HG03457 (cell line): ENCODE measurements around the gene PDZD2.
A peak's percentile ranks its signal among the peaks of the same experiment; 100 is the strongest.
"Not testable (repeated sequence)": the region's sequence is repeated elsewhere in the genome, so short reads cannot be mapped to it uniquely, and the experiment has no call there.

Experiments
- ATAC-seq: cut with Tn5 transposase; IDR thresholded peaks from one replicate; pipeline ENCODE4 v1.9.1; 2021; ENCODE audit warnings: moderate number of reproducible peaks; ENCODE audit not compliant: unreplicated experiment

Gene PDZD2

GRCh38 chr5:31963358-31964006 lies 324.6 kb downstream of the PDZD2 start:
- no peak for ATAC-seq

DNA sequence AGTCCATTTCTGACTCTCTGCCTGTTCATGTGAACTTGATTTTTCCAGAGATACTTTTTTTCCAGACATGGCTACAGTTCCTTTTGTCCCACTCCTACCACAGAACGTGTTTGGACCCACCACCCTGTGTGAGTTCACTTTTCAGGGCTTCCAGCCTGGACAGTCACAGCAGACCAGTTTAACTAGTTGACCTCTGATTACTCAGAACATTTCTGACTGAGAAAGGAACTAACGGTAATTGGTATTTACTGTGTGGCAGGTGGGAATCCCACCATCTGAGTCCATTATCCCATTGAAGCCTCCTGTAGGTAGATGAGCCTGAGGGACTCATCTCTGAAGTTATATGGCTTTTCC lies 325.1 kb downstream of the PDZD2 start:
- ATAC-seq: no peak

- no peak for ATAC-seq
Observed at GRCh38 chr5:31965227-31965626, 326.3 kb downstream of the PDZD2 start.

- ATAC-seq: no peak
Observed at GRCh38 chr5:31966936-31967335, 328.0 kb downstream of the PDZD2 start.

GRCh38 chr5:31967461-31967860 lies 328.5 kb downstream of the PDZD2 start:
- ATAC-seq: no peak

DNA sequence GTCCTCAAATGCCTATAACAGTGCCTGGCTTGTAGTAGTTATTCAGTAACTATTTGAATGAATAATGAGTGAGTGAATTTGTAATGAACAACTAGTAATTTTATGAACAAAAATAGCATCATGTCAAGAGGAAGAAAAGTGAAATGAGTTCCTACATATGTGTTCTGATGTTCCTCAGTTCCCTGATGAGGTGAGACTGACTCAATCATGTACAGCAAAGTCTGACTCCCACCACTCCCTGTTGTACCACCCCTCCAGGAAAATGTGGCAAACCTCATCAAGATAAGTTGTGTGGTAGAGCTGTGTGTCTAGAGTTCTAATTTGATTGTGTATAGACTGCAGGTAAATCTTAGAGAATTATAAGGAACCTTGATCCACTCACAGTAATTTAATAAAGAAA lies 333.6 kb downstream of the PDZD2 start:
- no peak for ATAC-seq

GRCh38 chr5:31975189-31975612 lies 336.3 kb downstream of the PDZD2 start:
- ATAC-seq: not testable (repeated sequence)

- ATAC-seq: no peak
Observed at GRCh38 chr5:31976169-31976568, 337.2 kb downstream of the PDZD2 start.

GRCh38 chr5:31981361-31981945 lies 342.5 kb downstream of the PDZD2 start:
- no peak for ATAC-seq

DNA sequence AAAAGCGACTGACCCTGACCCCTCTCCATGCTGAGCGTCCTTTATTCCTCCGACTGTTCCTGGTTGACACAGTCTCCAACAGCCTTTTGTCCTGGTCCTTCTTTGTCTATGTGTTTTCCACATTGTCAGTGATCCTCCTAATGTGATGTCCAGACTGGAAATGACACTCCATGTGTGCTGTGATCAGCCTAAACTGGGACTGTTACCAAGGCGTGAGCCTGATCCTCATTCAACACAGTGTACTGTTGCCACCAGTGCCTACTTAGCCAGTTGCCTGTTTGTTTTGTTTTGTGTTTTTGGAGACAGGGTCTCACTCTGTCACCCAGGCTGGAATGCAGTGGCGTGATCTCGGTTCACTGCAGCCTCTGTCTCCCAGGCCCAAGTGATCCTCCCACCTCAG lies 343.1 kb downstream of the PDZD2 start:
- ATAC-seq: no peak

DNA sequence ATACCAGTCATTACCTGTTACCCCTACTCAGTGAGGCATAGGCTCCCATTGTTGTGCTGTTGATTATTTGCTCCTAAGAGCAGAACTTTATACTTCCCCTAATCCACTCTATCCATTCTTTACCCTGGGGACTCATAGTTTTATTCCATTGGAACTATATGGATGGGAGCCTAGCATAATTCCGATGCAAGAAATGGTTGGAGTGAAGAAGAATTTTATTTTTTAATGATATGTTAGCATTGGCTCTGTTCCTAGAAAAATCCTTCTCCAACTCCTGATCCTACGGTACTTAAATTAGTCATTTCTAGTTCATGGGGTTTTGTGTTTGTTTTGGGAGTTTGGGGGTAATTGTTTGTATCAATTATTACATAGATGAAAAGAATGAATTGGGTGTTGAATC lies 343.7 kb downstream of the PDZD2 start:
- no peak for ATAC-seq

- ATAC-seq: no peak
Observed at GRCh38 chr5:31983851-31984250, 344.9 kb downstream of the PDZD2 start.

DNA sequence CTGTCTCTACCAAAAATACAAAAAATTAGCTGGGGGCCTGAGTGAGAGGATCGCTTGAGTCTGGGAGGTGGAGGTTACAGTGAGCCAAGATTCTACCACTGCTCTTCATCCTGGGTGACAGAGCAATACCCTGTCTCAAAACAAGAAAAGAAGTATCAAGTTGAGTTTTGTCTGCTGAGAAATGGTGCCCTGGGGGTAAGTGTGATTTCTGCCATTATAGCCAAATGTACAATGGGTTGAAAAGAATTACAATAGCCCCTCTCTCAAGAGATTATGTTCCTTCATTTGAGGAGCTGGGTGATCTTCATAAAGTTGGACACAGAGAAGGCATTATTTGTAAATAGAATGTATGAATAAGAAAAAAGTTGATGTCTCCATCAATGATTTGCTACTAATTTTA lies 345.8 kb downstream of the PDZD2 start:
- no peak for ATAC-seq

- no peak for ATAC-seq
Observed at GRCh38 chr5:31986101-31986500, 347.2 kb downstream of the PDZD2 start.

DNA sequence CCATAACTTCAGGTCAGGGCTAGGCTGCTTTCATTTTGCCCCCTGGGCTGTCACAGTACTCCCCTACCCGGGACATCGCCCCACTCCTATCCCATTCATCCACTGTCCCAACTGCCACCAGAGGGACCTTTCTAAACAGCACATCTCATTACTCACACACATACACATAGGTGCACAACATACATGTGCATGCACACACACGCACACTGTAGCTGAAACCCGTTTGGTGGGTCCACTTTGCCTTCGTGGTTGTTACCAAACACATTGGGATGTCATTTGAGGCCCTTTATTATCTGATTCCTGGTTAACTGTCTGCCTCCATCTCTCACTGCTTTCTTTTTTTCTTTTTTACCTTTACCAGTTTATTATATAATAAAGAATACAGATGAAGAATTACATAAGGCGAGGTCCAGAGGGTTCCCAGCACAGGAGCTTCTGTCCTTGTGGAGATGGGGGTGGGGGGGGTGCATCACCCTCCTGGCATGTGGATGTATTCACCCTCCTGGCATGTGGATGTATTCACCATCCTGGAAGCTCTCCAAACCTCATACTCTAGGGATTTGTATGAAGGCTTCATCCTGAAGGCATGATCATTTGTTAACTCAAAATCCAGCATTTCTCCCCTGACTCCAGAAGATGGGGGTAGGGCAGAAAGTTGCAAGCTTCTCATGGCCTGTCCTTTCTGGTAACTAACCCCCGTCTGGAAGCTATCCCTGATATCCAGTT lies 349.2 kb downstream of the PDZD2 start:
- no peak for ATAC-seq

DNA sequence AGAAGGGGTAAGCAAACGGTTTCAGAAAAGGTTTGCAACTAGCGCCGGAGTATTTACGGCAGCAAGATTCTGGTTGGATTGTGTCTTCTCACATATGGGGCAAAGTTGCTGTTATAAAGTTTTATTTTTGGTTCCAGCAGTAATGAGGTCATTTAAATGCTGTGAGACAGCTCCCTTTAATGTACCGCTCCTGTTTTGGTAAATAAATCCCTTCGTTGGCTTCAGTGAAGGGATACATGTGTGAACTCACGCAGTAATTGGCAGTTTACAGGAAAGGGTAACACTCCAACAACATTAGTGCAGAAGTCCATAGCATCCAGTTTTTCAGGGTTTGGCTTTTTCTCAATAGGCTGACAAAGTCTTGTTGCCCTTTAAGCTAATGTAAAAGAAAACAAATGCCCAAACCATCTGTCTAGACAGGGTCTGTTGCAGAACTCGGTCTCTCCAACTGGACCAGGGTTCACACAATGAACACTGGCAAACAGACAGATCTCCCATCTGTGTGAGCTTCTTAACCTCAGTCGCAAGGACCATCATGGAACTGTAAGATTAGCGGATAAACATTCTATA lies 351.2 kb downstream of the PDZD2 start:
- no peak for ATAC-seq

DNA sequence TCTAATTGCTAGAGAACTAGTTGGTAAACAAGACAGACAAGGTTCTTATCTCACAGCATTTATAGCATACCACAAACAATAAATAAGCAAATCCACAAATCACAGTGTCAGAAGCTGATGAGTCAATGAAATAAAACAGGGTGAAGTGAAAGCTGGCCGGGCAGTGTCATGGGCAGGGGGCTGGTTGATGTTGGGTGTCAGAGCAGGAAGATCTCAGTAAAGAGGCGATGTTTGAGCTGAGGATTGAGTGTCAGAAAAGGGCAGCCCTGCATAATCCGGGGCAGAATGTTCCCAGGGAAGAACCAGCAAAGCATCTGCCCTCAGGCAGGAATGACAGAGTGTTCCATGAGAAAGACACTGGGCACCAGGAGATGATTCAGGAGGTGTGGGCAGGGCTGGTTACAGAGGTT lies 351.8 kb downstream of the PDZD2 start:
- no peak for ATAC-seq

DNA sequence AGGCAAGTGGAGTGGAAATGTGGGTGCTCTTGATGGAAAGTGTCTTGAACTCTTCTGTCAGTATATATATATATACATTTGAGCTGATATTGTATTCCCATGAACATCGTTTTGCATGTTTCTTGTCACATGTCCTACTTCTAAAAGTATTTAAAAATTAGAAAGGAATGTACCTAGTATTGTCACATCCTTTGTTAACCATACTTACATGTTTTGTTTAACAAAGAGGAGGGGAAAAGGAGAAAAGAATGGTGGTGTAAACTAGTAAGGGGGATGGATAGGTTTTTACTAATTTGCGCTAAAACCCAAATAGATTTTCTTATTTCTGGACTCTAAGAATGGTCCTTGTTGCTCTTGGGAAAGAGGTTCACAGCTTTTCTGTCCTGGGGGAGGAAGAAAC lies 353.4 kb downstream of the PDZD2 start:
- ATAC-seq: no peak

DNA sequence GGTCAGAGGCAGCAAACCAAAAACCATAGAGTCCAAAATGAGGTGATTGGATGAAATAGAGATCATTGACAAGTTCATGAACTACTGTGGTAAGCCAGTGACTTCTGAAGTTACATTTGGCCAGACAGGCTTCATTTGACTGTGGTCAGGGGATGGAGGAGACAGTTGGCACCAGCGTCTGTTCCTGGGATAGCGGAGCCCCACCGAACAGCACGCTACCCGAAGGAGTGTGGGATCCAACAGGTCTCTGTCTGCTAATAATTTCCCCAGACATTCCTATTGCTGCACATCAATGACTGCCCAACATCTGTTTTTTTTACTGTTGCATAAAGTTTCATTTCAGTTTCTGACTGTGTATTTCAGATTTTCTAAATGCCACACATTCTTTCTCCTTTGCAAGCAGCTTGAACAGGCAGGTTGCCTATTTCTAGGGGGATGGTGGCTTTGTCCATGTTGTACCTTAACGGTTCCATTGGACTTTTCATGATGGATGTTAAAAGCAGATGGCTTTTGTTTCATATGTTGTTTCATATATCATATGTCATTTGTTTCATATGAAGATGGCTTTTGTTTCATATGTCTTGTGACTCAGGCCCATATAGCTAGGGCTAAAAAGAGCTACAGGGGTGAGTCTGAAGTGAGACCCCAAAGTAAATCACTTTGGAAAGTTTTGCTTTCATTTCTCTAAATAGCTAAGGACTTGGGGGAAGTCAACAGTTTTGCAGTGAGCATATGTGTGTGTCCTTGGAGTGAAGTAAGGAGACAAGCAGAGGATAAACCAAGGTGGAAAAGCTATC lies 354.4 kb downstream of the PDZD2 start:
- ATAC-seq: peak; percentile 47

DNA sequence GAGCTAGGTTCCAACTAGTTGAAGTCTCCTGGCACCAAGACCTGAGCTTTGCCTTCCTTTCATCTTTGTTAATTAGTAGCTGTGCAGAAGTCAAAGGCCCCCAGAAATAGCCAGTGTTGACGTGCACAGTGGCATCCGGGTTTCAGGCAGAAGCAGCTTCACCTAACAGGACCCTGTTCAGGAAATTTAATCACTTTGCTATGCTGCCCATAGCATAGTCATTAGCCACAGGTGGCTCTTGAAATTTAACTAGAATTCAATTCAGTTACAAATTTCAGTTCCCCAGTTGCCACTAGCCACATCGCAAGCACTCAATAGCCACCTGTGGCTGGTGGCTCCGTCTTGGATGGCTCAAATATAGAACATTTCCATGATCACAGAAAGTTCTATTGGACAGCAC lies 356.1 kb downstream of the PDZD2 start:
- ATAC-seq: peak; percentile 61

DNA sequence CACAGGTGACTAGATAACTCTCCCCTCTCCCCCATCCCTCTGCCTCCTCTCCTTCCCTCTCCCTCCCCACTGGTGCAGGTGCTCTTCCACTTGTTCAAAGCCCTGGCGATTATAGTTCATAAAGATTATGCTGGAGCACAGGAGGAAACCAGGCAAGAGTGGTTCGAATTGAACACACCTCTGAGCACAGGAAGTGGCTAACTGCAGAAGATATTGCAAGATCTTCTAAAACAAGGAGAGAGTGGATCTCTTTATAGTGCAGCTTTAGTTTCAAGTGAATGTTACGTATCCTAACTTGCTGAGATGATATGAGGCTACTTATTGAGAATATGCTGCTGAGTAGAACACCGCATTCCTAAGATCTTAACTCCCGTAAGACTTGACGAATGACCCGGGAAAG lies 356.8 kb downstream of the PDZD2 start:
- ATAC-seq: no peak
